PC-9 (cell line): ENCODE measurements around the gene LGALS9. TPM values are rescaled to one million over a fixed set of nuclear protein-coding genes. Genes with fewer than 3 reads are reported as not detected.
"Not testable (repeated sequence)": the region's sequence is repeated elsewhere in the genome, so short reads cannot be mapped to it uniquely, and the experiment has no call there.

Source experiments
- BruUV-seq: library from RNA; stranded (reverse); fragments of 400-500 nt; replicated peaks from 2 replicates; lab custom pipeline; 2021; lab: Mats Ljungman, UMichigan
- CTCF ChIA-PET: fragments of 300-600 bp; sonication (Branson Sonifier 250); formaldehyde crosslinking; loops from one replicate; lab custom pipeline; 2022; ENCODE audit warnings: antibody characterized with exemption; lab: Charles Lee
- POLR2A ChIA-PET: fragments of 300-600 bp; sonication (Branson Sonifier 250); formaldehyde crosslinking; loops from one replicate; lab custom pipeline; 2022; ENCODE audit warnings: antibody characterized with exemption; ENCODE audit not compliant: unreplicated experiment; lab: Charles Lee
- DNase-seq, 2 experiments: peaks; one replicate each; pipeline versions ENCODE4 v3.0.0 to v3.0.0-alpha.2; 2015 to 2022; ENCODE audit warnings: mixed read lengths in 1 of 2
- H2AFZ ChIP-seq: fragments of 200-600 bp; sonication (generic); 2 replicates; pipeline ENCODE4 v1.8.1; 2017; ENCODE audit warnings: antibody characterized with exemption
- H3F3A ChIP-seq: fragments of 200-600 bp; sonication (generic); 2 replicates; pipeline ENCODE4 v1.8.1; 2017; ENCODE audit warnings: antibody characterized with exemption, mild to moderate bottlenecking, low read depth; ENCODE audit not compliant: insufficient read depth
- H3K27ac ChIP-seq: fragments of 200-600 bp; sonication (generic); 2 replicates; pipeline ENCODE4 v1.6.1; 2016; ENCODE audit warnings: mixed run types
- H3K27me3 ChIP-seq: fragments of 200-600 bp; sonication (generic); 2 replicates; pipeline ENCODE4 v1.6.1; 2016; ENCODE audit warnings: low read depth, mixed run types; ENCODE audit not compliant: insufficient read depth
- H3K36me3 ChIP-seq: fragments of 200-600 bp; sonication (generic); 2 replicates; pipeline ENCODE4 v1.6.1; 2016; ENCODE audit warnings: low read depth, mixed run types
- H3K4me1 ChIP-seq: fragments of 200-600 bp; sonication (generic); replicated peaks from 2 replicates; pipeline ENCODE4 v1.6.1; 2016; ENCODE audit warnings: mixed run types; ENCODE audit not compliant: insufficient read depth
- H3K4me2 ChIP-seq: fragments of 200-600 bp; sonication (generic); 2 replicates; pipeline ENCODE4 v1.6.1; 2017; ENCODE audit warnings: mixed run types
- H3K4me3 ChIP-seq: fragments of 200-600 bp; sonication (generic); 2 replicates; pipeline ENCODE4 v1.6.1; 2016; ENCODE audit warnings: mixed run types
- H3K79me2 ChIP-seq: fragments of 200-600 bp; sonication (generic); 2 replicates; pipeline ENCODE4 v1.6.1; 2017; ENCODE audit warnings: low read depth, mixed run types
- H3K9me2 ChIP-seq: fragments of 200-600 bp; sonication (generic); 2 replicates; pipeline ENCODE4 v1.8.1; 2017; ENCODE audit warnings: mild to moderate bottlenecking; ENCODE audit not compliant: insufficient read depth
- H3K9me3 ChIP-seq: fragments of 200-600 bp; sonication (generic); 2 replicates; pipeline ENCODE4 v1.8.1; 2016; ENCODE audit warnings: low read depth; ENCODE audit not compliant: insufficient read depth
- H4K20me1 ChIP-seq: fragments of 200-600 bp; sonication (generic); 2 replicates; pipeline ENCODE4 v1.8.1; 2017; ENCODE audit not compliant: insufficient read depth
- CTCF ChIP-seq: fragments of 200-600 bp; sonication (generic); conservative IDR thresholded peaks from 2 replicates; pipeline ENCODE4 v1.6.1; 2017; ENCODE audit warnings: mixed run types, antibody characterized with exemption, mild to moderate bottlenecking, moderate library complexity
- EZH2 ChIP-seq: fragments of 200-600 bp; sonication (generic); IDR thresholded peaks from 2 replicates; pipeline ENCODE4 v1.8.0; 2017; ENCODE audit warnings: antibody characterized with exemption, low read depth
- intact Hi-C: fragments of 100-400 bp; cut with micrococcal nuclease; formaldehyde crosslinking; loops from one replicate; pipeline ENCODE4 v1.10.0; 2022; ENCODE audit not compliant: unreplicated experiment
- total RNA-seq: library from RNA; stranded (reverse); gene quantifications from 2 replicates; pipeline ENCODE4 v1.2.3, GENCODE V29; 2021

Gene LGALS9
- total RNA-seq, 1 experiment from 2014 or later, result 14.5 TPM

- H3K27ac ChIP-seq, result no peak overlapping the region
- peaks cover 54% of the 10 kb centered on the region for H3K27me3 ChIP-seq
- H3K9me3 ChIP-seq, result no peaks in the 10 kb centered on the region
- no TSS peak for BruUV-seq
- ChIA-PET CTCF (no interaction called here), POLR2A (no interaction called here)
- no peak overlapping the region for H3K4me3 ChIP-seq
- DNase-seq, result no peak
- H2AFZ ChIP-seq, result no peak overlapping the region
- TF ChIP-seq EZH2 (no peak), CTCF (no peak)
- no peaks in the 10 kb centered on the region for H3K36me3 ChIP-seq
- H3K4me2 ChIP-seq, result no peak overlapping the region
- no peaks in the 10 kb centered on the region for H3K79me2 ChIP-seq
- intact Hi-C loops, result loop anchor here (5.0 kb wide), 1 partner anchor 203 kb away; no protein-coding TSS in a partner anchor
- no peaks in the 10 kb centered on the region for H4K20me1 ChIP-seq
- H3K9me2 ChIP-seq, result no peaks in the 10 kb centered on the region
- no peaks in the 10 kb centered on the region for H3K4me1 ChIP-seq
- no peaks in the 10 kb centered on the region for H3F3A ChIP-seq
Observed at GRCh38 chr17:27663936-27664605, 33.1 kb downstream of the LGALS9 start.

GRCh38 chr17:27664606-27664965 lies 33.6 kb downstream of the LGALS9 start:
- Histone ChIP-seq H3K27ac (no peak overlapping the region), H3K4me1 (no peaks in the 10 kb centered on the region), H3K4me3 (no peak overlapping the region), H3K9me3 (no peaks in the 10 kb centered on the region), H3K4me2 (no peak overlapping the region), H3F3A (no peaks in the 10 kb centered on the region), H3K36me3 (no peaks in the 10 kb centered on the region), H3K79me2 (no peaks in the 10 kb centered on the region), H2AFZ (no peak overlapping the region), H4K20me1 (no peaks in the 10 kb centered on the region), H3K9me2 (no peaks in the 10 kb centered on the region), H3K27me3 (peaks cover 59% of the 10 kb centered on the region)
- ChIA-PET CTCF (no interaction called here), POLR2A (no interaction called here)
- no TSS peak for BruUV-seq
- intact Hi-C loops, result loop anchor here (5.0 kb wide), 1 partner anchor 203 kb away; no protein-coding TSS in a partner anchor
- no peak for DNase-seq
- TF ChIP-seq CTCF, result no peak

- ChIA-PET POLR2A (no interaction called here), CTCF (no interaction called here)
- no peaks in the 10 kb centered on the region for H4K20me1 ChIP-seq
- no peak for DNase-seq
- no peaks in the 10 kb centered on the region for H3K79me2 ChIP-seq
- peaks cover 63% of the 10 kb centered on the region for H3K27me3 ChIP-seq
- TF ChIP-seq EZH2 (no peak), CTCF (no peak)
- H3K9me2 ChIP-seq, result no peaks in the 10 kb centered on the region
- intact Hi-C loops, result no loop called here
- no peaks in the 10 kb centered on the region for H3K4me1 ChIP-seq
- H3F3A ChIP-seq, result no peaks in the 10 kb centered on the region
- H3K27ac ChIP-seq, result no peak overlapping the region
- H2AFZ ChIP-seq, result no peak overlapping the region
- H3K9me3 ChIP-seq, result no peaks in the 10 kb centered on the region
- H3K36me3 ChIP-seq, result no peaks in the 10 kb centered on the region
- no peak overlapping the region for H3K4me2 ChIP-seq
- H3K4me3 ChIP-seq, result no peak overlapping the region
- no TSS peak for BruUV-seq
Observed at GRCh38 chr17:27665549-27665948, 34.6 kb downstream of the LGALS9 start.

- CTCF ChIA-PET, H3K9me2 ChIP-seq, H3K9me3 ChIP-seq, H3K27ac ChIP-seq, H3K4me1 ChIP-seq, intact Hi-C loops, H3K79me2 ChIP-seq, H3K36me3 ChIP-seq, POLR2A ChIA-PET, H4K20me1 ChIP-seq, H3F3A ChIP-seq, BruUV-seq, H3K4me2 ChIP-seq, H3K4me3 ChIP-seq, DNase-seq, H2AFZ ChIP-seq: not testable (repeated sequence)
- H3K27me3 ChIP-seq, result peaks cover 59% of the 10 kb centered on the region
Observed at GRCh38 chr17:27666270-27666669, 35.3 kb downstream of the LGALS9 start.
